Measurements from ENCODE around the gene PAQR5.

DNA sequence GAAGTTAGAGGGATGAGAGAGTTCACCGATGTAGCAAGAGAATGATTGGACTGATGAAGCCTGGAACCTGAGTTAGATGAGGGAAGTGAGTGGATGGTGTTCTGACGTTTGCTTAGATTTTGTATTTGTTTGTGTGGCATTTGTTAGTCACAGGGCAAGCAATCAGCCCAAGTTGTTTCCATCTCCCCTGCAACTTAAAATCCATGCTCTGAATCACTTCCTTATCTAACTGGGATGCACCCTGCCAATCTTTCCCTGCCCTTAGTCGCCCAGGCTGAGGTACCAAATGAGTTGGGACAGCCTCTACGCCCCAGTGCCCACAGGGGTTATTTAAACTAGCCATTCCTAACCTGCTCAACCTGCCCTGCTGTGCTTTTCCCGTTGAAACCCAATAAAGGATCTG, 12.6 kb downstream of the PAQR5 start:
- TF ChIP-seq EP300 (IDR thresholded peaks at IDR 0.05) (no peak), CTCF (IDR thresholded peaks at IDR 0.05) (no peak), POLR2A (IDR thresholded peaks at IDR 0.05) (no peak)
